Measurements from ENCODE around the gene TMEM219.

TMEM219 gene

GRCh38 chr16:29992344-29992967, 30.6 kb downstream of the TMEM219 start:
- H3K4me3 ChIP-seq (ENCODE audit: control insufficient read depth, low read depth, low read length) = no peak overlapping the region
- TF ChIP-seq CTCF (IDR thresholded peaks at IDR 0.05; ENCODE audit: control insufficient read depth, insufficient read depth, low read depth, low read length, missing control alignments) = no peak
- DNase-seq (ENCODE audit: low read depth) = no peak

DNA sequence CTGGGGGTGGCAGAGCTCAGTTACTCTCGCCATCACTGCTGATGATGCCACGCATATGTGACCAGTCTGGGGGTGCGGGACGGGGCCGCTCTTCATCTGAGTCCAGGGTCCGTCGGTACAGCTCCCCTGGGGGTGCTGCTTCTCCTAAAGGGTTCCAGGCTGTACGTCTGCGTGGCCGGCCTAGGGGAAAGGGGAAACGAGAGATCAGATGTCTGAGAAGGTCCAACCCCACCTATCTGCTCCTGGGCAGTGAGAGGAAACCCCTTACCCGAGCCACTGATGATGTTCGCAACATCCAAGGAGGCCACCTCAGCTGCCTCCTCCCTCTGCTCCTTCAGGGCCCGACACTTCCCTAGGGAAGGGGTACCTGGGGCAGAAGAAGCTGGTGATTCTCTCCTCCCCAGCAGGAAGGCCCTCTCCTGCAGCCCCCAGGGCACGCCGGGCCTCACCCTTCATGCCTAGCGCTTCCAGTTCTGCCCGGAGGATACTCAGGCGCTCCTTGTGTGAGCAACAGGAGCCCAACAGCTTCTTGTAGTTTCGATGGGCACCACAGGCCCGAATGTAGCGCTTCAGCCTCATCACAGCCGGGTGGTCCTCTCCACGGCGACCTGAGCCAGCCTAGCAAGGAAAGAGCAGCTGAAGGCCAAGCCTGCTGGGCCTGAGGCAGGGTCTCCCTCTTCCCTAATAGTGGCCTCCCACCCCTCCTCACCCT, 31.5 kb downstream of the TMEM219 start:
- no peak overlapping the region for H3K4me3 ChIP-seq (ENCODE audit: control insufficient read depth, low read depth, low read length)
- DNase-seq (ENCODE audit: low read depth) = no peak
- TF ChIP-seq CTCF (IDR thresholded peaks at IDR 0.05; ENCODE audit: control insufficient read depth, insufficient read depth, low read depth, low read length, missing control alignments) = no peak

GRCh38 chr16:29993903-29994599, 32.2 kb downstream of the TMEM219 start:
- TF ChIP-seq CTCF (IDR thresholded peaks at IDR 0.05; ENCODE audit: control insufficient read depth, insufficient read depth, low read depth, low read length, missing control alignments) = no peak
- no peak for DNase-seq (ENCODE audit: low read depth)
- H3K4me3 ChIP-seq (ENCODE audit: control insufficient read depth, low read depth, low read length) = no peak overlapping the region

DNA sequence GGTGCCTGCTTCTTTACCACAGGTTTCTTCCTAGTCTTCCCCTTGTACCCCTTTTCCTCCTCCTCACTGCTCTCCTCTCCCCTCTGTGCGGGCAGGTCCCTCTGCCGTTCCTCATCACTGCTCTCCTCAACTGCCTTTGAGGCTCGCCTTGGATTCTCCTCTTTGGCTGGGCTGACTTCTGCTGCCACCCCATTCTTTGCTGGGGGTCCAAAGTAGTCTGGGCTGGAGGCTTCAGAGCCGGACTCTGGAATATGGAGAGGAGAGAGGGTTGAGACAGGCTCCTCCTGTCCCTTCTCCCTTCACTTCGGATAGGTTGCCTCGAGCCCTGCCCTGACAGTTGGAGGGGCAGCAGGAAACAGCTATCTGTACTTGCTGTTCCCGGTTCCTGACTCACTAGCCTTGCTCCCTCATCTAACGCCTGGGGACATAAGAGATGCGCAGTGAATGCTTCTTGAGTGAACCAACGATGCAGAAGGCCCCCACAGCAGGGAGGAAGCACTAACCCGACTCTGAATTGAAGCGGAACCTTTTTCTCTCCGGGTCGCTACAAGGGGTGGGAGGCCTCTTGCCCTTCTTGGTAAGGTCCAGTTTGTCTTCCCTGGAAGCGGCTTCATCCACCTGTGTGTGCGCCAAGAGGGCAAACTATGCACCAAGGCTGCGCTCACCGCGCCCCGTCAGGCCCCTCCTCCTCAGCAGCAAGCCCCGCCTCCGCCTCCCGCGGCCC, 32.9 kb downstream of the TMEM219 start:
- DNase-seq (ENCODE audit: low read depth) = peak; percentile 28
- peak overlapping the region; percentile 98 for H3K4me3 ChIP-seq (ENCODE audit: control insufficient read depth, low read depth, low read length)
- TF ChIP-seq CTCF (IDR thresholded peaks at IDR 0.05; ENCODE audit: control insufficient read depth, insufficient read depth, low read depth, low read length, missing control alignments) = no peak

- peak within 1 kb of the TSS; percentile 98 for H3K4me3 ChIP-seq (ENCODE audit: control insufficient read depth, low read depth, low read length)
- no peak for DNase-seq (ENCODE audit: low read depth)
- TF ChIP-seq CTCF (IDR thresholded peaks at IDR 0.05; ENCODE audit: control insufficient read depth, insufficient read depth, low read depth, low read length, missing control alignments) = no peak
Observed at GRCh38 chr16:29995324-29995910, 33.5 kb downstream of the TMEM219 start, which contains the start of gene HIRIP3. Gene HIRIP3 (minus strand): TSS chr16:29995617. CDS start chr16:29995605, 12 bp downstream.
